Measurements from ENCODE around the gene EIF4E.
"Not testable (repeated sequence)": the region's sequence is repeated elsewhere in the genome, so short reads cannot be mapped to it uniquely, and the experiment has no call there.

Gene EIF4E, protein sequence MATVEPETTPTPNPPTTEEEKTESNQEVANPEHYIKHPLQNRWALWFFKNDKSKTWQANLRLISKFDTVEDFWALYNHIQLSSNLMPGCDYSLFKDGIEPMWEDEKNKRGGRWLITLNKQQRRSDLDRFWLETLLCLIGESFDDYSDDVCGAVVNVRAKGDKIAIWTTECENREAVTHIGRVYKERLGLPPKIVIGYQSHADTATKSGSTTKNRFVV

DNA sequence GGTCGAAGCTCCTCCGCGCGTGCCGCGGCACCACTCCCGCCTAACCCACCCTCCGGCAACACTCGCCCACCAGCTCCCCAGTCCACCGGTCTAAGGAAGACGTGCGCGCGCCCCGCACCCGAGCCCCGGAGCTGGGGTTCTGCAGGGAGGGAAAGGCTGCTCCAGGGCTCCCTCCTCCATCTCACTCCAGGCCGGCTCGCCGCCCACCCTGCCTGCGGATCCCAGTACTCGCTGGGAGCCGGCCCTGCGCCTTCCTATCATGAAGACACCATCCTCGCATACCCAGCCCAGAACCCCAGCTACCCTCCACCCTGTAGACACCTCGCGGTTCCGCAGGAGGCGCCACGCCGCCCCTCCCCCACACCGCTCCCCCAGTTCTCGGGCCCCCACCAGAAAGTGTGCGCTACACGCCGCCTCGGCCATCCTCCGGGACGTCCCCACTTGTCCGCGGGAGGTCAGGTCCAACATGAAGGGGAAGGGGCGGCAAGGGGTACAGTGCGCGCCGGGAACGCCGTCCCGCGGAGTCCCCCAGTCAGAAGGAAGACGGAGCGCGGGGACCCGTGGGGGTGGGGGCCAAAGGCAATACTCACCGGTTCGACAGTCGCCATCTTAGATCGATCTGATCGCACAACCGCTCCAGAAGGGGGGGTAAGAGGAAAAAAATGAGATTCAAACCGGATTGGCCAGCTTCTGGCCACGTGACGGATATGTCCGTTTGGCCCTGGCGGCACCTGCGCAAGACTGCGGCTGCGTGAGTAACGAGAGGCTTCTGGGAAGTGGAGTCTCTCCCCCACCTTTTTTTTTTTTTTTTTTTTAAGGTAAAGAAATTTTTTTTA lies at the start of gene EIF4E:
EIF4E (minus strand) TSS at position 629 of the 836 bp plus-strand sequence; CDS start at position 608, 21 bp downstream.
- peak; percentile 97 for DNase-seq

DNA sequence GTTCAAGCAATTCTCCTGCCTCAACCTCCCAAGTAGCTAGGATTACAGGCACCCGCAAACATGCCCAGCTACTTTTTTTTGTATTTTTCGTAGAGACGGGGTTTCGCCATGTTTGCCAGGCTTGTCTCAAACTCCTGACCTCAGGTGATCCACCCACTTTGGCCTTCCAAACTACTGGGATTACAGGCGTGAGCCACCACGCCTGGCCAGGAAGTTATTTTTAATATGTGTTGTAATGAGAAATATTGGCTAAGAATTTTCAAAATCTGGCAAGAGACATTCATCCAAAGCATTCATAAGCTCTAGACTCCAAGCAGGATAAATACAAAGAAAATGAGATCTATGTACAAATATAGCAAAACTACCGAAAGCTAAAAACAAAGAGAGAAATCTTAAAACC lies 48.6 kb upstream of the EIF4E start:
- DNase-seq: no peak

DNA sequence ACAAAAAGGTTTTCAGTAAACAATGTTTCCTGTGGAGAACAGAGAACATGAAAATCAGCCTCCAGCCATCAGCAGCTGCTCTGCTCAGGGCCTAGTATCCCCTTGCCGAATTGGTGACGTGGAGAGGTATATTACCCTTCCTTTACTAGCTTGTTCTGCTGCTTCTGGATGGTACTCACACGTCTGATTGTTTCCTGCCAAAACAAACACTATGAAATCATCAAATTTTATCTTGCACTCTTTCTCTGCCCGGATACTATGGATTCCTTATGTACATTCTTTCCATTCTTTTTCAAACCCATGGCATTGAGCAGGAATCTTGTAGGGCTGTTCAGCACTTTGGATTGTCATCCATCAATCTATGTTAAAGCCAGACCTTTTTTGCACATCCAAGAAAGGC lies 47.8 kb upstream of the EIF4E start:
- DNase-seq: no peak

DNA sequence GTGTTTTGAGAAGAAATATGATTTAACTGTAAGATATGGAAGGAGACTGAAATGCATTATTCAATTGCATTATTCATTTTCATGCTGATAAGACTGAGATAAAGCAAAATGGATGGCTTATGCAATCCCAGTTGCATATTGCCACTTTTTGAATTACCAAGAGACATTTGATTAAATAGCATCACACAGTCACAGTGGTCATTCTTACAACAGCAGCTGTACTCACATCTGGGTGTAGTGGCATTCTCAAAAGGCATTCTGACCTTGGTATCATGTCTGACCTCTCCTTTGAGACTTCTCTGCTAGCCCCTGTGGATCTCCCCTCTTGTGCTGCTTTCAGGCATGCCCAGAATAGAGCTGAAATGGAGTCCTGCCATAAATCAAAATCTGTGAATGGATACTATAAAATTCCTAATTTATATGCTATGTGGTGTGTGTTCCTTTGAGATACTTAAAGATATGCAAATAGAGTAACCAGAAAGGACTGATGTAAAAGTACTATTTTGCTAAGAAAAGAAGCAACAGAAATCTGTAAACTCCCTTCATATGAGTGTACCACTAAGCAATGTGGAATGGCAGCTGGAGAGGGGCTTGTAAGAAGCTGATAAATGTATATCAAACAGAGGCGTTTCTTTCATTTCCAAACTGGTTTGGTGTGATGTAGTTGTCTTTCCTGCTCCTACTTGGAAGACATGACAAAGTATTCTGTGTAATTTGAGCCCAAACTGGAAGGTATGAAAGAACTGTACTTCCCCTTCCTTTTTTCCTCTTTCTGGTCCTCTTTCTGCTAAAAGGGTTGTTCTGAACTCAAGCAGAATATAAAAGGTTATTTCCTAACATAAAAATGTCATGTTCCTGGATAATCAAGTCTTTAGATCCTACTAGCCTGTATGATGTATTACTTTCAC lies 41.2 kb upstream of the EIF4E start:
- no peak for DNase-seq

DNA sequence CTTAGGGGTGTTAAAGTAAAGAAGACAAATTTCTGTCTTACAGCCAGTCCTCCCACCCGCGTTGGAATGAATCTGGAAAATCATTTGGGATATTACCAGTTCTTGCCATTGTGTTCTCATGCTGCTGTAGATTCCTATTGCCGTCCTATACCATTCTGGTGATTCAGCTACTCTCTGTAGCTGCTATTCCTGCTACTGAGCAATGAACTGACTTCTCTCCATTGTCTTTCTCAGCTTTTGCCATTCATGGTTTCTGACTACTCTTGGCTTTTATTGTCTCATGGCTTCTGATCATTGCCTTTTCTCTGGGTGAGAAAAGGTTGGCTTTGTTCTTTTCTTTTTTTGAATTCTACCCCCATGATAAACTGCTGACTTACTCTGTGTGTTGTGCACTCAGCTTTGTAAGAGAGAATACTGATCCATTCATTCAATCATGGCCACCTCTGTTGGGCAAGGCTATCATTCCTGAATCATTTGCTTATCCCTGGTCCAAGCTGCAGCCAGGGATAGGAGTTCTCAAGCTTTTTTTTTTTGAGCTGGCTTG lies 38.9 kb upstream of the EIF4E start:
- DNase-seq: no peak

DNA sequence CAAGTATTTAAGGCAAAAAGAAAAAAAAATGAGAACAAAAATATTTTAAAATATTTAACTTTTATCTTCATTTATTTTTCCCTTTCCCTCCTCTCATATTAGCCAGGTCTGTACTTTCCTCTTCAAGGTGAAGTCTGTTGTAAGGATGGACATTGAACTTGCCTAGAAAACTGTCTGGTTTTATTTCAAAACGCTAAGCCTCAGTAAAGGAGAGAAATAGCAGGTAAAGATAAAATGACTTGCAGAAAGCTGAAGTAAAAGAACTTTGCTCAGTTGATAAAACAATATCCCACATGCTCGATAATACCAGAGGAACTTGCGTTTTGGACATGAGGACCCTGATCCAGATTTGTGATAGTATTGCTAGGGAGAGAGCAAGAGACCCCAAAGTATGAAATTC lies 38.0 kb upstream of the EIF4E start:
- DNase-seq: no peak

DNA sequence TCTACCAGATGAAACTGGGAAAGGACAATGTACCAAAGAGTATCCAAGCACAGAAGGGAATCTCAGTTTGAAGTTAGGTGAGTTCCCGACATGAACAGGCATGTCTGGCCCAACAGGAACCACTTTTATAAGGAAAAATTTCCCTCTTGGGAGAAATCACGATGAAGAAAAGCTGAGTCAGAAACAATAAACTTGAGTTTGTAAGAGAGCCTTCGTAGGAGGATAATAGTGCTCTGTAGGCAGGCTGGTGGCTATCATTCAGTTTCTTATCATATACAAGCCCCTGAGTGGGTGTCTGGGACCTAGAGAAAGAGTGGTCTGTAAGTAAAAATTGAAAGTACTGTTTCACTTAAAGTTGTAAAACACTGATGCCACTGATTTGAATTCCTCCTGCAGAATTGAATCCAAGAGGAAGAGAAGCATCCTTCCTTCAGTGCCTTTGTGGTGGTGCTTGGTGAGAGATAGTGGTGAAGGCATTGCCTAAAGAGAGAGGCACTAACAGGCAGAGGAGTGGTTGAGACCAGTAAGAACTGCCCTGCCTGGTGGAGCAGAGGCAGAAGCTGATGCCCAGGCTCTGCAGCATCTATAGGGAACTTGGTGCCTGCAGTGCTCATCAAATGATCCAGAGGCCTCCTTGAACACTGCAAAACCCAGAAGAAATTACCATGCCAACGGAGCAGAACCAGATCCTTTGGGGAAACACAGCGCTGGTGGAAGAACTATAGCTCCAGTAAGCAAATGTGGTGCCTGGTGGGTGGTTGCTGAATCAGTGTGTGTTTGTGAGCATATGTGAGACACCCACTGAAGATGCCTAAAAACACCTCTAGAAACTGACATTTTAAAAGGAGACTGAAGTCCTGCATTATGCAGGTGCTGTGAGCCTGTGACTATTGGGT lies 34.9 kb upstream of the EIF4E start:
- DNase-seq: no peak

DNA sequence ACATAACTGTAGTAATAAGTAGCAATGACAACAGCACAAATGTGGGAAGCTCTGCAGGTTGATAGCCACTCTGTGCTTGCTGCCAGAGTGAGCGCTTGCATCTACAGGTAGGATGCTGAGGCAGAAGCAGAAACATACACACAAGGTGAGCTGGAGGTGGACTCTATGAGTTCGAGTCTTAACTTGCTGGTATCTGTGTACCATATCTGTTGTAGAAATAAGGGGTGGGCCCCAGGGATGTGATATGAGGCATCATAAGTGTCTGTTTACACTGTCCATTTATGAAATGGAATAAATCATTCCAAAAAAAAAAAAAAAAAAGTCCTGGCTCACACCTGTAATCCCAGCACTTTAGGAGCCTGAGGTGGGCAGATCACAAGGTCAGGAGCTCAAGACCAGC lies 32.8 kb upstream of the EIF4E start:
- no peak for DNase-seq

DNA sequence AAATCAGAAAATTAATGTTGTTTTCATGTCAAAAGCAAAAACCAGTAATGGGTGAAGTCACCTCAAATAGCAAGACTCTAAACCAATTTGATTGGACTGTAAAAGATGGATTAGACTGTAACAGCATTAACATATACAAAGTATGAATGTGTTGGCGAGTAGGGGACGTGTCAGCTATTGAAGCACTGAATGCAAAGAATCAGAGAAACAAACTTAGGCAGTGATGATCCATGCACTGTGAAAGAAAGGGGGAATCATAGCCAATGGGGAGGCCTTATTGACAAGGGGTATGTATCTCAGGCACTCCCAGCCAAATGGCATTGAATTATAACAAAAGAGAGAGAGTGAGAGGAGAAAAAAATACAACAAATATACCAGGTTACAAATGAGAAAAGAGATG lies 30.5 kb upstream of the EIF4E start:
- DNase-seq: no peak

DNA sequence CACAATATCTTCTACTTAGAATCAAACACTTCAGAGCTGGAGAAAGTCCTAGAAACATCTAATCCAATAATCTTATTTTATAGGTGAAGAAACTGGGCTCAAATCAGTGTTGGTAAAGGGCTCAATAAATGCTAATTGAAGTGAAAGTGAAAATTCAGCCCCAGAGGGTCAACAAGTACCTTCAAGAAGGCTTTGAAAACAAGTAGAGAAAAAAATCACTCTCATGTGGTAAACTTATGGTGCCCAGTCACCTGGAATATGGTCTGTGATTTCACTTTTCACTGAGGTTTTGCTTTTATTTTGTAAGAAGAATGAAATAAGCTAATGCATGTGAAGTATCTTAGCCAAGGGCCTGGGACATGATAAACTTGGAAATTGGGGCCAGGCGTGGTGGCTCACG lies 29.1 kb upstream of the EIF4E start:
- DNase-seq: no peak

DNA sequence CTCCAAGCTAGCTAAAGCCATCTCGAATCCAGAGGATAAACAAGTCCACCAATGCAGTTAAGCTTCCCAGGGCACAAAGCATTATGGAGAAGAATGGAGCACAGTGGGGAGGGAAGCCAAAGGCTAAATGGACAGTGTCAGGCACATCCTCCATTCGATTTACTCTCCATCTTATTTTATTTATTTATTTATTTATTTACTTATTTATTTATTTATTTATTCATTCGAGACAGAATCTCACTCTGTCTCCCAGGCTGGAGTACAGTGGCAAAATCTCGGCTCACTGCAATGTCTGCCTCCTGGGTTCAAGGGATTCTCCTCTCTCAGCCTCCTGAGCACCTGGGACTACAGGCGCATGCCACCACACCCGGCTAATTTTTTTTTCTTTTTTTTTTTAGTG lies 26.3 kb upstream of the EIF4E start:
- DNase-seq: no peak

DNA sequence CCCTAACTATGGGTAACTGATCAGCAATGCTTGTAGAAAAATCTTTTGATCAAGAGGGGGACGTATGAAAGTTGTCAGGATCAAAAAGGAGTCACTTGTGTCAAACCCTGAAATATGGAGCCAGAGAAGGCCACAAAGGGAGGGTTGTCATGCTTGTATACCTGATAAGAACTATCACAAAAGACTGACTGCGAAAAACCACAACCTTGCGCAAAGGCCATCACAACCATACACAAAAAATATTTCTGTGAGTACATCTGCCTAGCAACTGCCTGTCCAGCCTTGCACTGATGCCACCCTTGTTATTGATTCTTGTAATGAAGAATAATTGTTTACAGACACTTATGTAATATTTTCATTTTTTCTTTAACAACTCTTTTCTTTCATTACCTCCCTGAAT lies 22.8 kb upstream of the EIF4E start:
- DNase-seq: no peak

DNA sequence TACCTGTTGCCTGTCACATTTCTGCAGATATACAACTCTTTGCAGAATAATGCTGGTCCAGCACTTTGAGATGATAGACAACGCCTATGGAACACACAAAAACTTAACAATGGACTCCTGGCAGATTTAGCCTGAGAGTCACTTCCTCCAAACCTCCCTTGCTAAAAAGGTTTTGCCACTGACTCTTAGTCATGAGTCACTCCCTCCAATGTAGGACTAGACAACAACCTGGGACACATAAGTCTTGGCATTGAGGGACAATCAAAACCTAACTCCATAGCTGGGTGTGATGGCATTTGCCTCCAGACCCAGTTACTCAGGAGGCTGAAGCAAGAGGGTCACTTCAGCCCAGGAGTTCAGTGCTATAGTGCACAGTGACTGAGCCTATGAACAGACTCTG lies 22.0 kb upstream of the EIF4E start:
- no peak for DNase-seq

DNA sequence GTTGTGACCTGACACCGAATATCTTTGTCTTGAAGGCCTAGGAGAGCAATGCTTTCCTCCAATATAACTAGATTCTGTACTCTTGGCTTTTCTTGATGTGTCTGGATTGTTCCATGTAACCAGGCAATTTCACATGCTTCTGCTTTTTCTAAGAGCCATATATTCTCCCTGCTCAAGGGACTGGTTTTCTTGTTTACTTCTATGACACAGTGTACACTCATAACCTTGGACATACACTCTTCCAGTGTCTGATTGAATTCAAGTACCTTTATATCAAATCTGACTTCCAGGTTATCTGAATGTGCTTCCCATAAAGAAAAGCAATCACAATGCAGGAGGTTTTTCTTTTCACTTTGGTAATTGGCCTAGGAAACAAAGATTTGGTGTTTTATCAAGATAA lies 17.4 kb upstream of the EIF4E start:
- DNase-seq: no peak

DNA sequence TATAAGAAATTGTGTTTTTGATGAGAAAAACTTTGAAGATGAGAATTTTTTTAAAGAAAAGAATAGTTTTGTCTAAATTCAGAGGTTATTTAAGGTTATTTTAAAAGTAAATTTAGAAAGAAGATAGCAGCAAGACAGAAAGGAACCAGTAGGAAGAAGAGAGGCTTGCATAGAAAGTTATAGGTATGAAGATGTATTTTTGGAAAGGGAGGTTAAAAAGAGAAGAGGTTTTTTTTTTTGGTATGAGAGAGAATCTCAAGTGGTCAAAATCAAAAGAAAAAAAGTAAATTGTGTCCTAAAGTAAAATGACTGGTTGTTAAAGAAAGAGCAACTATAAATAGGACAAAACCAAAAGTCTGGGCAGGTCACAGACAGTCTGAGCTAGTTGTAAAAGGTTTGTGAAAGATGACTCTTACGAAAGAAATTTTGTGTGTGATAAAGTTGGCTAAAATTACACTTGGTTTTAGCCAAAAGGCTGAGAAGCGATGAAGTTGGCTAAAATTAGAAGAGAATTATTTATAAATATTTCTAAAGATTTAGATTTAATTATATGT lies 16.4 kb upstream of the EIF4E start:
- no peak for DNase-seq

DNA sequence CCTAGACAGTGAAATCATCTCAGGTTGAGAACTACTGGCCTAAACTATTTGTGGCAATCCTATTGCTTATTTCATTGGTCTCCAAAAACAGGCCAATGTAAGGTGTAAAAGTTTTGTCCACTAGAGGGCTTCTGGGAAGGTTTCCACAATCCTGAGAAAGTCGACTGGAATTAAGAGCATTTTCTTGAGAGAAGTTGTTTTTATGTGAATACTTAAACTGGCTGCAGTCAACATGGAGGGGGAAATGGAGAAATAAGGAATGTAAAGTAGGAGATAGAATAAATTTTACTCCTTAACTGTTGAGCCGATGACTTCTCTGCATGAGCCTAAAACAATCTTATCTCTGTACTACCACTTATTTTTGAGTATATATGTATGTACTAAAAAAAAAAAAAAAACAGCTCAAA lies 11.0 kb upstream of the EIF4E start:
- DNase-seq: no peak

DNA sequence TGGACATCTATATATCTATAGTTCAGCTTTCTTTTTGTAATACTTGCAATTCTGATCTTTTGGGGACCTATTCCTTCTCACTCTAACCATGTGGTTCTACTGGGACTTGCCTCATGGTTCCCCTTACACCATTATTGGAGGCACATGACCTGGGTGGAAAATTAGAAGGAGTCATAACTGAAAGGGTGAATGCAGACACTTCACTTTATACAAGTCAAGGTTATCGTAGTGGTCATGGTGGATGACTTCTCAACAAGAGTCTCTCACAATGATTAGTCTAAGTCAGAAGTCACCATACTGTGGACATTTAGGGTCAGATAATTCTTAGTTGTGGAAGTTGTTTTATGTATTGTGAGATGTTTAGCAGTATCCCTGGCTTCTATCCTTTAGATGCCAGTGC lies 10.5 kb upstream of the EIF4E start:
- no peak for DNase-seq

DNA sequence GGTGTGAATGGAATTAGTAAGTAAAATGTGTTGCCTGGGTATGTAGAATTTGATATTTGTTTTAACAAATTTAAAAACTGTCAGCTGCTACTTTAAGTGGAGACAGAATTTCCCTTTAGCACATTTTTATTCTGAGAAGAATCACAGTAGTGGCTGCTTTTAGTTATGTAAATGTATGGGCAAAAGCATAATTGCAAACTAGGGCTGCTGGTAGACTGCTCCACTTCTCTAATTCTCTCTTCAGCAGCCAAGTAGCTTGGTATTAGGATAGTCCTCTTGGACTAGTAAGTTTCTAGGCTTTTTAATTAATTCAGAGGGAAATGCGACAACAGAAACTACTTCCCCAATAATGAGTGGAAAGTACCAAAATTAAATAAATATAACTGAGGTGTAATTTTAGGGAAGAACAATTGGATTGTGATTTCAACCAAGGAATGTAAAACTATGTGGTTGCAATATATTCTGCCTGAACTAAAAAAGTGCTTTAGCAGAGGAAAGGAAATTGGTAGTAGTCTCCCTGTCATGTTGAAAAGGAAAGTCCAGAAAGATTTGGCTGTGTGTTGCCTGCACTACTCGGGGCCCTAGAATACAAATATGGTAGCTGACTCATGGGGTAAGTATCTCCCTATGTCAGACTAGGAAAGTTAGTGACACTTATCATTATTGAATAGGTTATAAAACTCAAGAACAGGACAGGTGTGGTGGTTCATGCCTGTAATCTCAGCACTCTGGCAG lies 9.2 kb upstream of the EIF4E start:
- no peak for DNase-seq

DNA sequence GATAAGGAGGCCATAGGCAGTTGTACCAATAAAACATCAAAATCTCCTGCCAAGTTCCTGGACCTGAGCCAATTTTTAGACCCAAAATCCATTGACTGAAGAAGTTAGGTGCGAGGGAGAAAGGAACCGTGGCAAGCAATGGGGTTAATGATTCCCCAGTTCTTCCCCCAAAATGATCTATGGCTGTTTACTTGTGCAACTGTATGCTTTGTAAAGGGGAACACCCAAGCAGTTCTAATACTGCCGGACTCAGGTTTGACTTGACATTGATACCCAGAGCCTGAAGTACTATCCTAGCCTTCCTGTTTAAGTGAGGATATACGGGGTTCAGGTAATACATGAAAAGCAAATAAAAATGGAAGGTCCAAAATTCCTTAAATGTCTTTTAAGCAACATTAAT lies 6.7 kb upstream of the EIF4E start:
- no peak for DNase-seq

DNA sequence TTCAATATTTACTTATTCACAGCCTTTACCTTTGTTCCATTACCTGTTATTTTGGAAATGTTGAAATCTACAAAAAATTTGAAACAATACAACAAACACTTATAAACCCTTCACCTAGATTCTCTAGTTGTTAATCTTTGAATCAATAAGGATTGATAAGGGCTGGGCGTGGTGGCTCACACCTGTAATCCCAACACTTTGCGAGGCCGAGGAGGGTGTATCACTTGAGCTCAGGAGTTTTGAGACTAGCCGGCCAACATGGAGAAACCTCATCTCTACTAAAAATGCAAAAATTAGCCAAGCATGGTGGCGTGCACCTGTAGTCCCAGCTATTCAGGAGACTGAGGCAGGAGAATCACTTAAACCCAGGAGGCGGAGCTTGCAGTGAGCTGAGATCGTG lies 5.9 kb upstream of the EIF4E start:
- not testable (repeated sequence) for DNase-seq

DNA sequence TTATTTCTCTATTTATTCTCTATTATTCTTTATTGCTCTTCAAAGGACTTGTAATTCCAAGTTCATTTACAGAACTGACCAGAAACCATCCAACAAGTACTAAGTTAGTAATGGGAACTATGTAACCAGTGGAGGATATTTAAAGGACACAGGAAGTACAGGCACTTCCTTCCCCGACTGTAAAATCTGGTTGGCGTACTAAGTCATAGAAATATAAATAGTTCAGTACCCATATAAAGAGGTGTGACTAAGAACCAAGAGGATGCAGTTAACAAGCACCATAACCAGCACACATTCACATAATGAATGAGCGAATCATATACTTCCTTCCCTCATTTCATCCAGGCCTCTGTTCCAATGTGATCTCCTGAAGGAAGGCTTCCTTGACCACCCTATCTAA lies 3.6 kb upstream of the EIF4E start:
- no peak for DNase-seq
